HTERT RPE-1 (cell line): Measurements from ENCODE around the gene STK17B.

Experiments used
- in situ Hi-C: fragments of 300-500 bp; cut with MboI; formaldehyde crosslinking; loops from 4 replicates; pipeline ENCODE4 v1.14.3; 2020; ENCODE audit warnings: low sequenced_read_pairs

The STK17B gene

GRCh38 chr2:196184921-196185320, 13.5 kb upstream of the STK17B start:
- in situ Hi-C loops: no loop called here

GRCh38 chr2:196183528-196184231, 12.3 kb upstream of the STK17B start:
- in situ Hi-C loops: no loop called here

GRCh38 chr2:196183172-196183473, 11.7 kb upstream of the STK17B start:
- in situ Hi-C loops: no loop called here

- in situ Hi-C loops: no loop called here
These were observed 11.2 kb upstream of the STK17B start for GRCh38 chr2:196182439-196183171.

DNA sequence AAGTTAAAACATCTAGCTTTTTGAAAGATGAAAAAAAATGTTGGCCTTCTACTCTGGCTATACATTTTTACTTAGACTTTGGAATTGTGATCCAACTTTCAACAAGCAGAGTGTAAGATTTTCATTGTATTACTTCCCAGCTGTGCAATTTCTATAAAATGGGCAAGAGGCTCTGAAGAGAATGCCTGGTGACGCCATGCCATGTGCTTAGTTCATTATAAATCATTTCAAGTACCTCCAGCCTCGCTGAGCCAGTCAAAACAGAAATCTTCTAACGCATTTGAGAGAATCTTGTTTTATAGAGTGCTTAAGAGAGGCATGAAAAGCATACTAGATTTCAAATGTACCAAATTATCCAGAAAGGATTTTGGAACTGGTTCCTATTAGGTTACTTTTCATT, 10.1 kb upstream of the STK17B start:
- in situ Hi-C loops: no loop called here

DNA sequence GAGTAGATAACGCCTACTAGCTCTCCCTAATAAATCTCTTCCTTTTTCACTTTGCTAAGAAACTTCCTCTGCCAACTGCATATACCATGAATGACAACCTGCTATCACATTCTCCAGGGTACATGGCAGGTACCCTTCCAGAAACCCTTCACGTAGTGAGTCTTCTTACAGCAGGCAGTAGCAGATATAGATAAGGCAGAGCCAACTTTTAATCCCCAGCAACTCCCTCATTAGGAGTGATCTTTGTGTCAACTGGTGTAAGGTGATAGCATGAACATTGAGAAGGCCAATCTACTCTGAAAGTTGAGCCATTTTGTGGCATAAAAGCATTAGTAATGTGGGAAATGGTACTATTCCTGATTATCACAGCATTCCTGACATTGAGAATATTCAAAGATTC, 5.7 kb upstream of the STK17B start:
- in situ Hi-C loops: no loop called here

DNA sequence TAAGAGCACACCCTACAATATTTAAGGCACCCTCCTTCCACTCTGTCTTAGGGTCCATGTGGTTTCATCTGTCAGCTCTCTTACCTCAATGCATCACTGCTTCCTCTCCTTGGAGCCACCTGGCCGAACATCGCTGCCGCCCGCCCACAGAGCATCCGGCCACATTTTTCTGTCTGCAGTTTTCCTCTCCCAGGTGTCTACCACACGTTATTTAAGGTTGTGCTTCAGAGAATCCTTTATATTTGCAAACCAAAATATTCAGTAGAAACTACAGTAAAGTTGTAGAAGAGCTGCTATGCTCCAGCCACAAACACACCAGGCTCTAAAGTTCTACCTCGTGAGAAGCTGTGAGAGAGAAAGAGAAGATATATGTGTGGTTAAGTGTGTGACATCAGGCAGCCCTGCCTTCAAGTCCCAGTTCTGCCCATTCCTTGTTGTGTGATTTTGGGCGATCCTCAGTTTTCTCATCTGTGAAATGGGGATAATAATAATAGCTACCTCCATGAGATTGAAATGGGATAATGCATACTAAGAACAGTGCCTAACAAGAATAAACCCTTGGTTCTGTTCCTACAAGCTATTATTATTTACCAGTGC, 4.9 kb upstream of the STK17B start:
- in situ Hi-C loops: no loop called here

DNA sequence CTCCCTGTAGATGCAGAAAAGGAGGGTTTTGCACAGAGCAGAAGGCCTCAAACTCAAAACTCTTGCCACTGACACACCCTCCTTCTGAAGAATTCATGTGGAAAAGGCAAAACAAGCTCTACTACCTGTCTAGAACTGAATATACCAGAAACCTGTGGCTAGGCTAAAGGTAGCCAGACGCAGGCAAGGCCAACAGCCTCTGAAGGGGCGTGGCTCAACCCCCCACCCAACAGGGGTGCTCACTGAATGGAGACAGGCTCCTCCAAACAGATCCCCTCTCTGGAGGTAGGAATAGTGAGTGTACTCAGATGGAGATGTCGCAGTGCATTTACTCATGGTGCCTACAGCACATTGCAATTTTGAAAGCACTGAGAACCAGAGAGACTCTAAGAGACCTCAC, 3.0 kb upstream of the STK17B start:
- in situ Hi-C loops: no loop called here

- in situ Hi-C loops: no loop called here
These were observed 2.1 kb upstream of the STK17B start for GRCh38 chr2:196173505-196173904.

GRCh38 chr2:196172951-196173350, 1.6 kb upstream of the STK17B start:
- in situ Hi-C loops: no loop called here

DNA sequence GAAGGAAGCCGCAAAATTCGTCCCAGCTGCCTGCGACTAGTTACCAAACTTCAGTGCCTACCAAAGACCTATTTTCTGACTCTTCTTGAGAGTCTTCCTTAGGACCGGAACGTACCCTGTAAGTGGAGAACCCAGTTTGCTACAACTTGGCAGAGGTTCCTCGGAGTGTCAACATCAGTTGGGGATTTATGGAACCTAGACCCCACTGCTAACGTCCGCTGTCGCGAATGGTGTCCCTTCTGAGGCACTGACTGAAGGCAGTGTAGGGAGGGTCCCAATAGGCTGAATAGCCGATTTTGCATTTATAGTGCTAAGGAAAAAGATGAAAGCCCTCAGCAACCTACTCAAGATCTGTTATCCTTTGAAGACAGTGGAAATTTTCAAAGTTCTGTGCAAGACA, 568 bp upstream of the STK17B start:
- in situ Hi-C loops: no loop called here

DNA sequence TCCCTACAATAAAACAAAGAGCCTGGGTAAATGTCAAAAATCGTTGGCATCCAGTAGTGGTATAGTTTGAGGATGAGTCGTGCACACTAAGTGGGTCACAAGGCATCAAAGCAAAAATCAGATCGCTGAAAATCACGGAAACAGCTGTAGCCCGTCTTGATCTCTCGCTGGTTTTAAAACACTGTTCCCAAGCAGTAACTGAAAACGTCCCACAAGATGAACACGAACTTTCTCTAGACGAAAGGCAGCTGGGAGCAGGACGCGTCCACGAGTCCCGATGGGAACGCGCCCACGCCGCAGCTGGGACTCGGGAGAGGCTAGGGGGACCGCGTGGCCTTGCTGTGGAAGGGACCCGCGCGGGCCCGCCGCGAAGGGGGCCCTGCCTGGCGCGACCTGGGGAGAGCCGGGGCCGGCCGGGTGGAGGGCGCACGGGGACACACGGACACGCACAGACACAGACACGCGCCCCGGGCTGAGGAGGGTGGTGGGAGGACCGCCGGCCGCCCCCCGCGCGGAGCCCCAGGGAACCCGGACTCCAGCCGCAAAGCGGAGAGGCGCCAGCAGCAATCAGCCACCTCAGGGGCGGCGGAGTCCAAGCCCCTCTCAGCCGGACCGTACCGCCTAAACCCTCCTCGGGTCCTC, 651 bp downstream of the STK17B start:
- in situ Hi-C loops: no loop called here

DNA sequence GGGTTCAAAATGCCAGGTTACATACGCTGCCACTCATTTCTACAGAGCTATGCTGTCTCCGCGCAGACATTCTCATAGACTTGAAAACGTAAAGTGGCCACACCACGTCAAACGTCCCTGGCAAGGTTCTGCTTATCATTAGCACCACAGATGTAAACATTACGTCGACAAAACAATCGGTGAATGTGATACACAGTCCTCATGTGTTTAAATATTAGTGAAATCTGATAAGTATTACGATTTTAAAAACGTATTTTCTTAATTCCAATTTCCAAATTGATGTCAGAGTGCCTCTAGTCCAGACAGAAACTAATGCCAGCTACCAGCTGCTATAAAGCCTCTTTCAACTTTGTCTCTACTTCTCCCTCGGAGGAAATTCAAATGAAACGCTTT, 1.2 kb downstream of the STK17B start:
- in situ Hi-C loops: no loop called here

DNA sequence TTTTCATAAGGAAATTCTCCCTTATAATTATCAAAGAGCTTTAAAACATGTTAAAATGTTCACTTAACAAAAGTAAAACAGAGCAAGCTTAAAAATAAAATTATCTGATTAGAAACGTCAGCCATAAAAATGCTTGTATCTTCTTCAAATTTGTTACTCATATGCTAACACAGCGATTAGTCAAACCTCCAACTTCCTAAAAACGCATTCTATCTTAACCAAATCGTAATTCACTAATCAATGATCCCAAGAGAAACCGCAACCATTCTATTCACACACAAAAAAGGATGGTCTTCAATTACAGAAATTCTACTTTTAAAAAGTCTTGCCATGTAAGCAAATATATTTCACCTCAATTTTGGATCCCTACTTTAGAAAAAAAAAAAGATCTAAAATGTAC, 1.9 kb downstream of the STK17B start:
- in situ Hi-C loops: no loop called here

DNA sequence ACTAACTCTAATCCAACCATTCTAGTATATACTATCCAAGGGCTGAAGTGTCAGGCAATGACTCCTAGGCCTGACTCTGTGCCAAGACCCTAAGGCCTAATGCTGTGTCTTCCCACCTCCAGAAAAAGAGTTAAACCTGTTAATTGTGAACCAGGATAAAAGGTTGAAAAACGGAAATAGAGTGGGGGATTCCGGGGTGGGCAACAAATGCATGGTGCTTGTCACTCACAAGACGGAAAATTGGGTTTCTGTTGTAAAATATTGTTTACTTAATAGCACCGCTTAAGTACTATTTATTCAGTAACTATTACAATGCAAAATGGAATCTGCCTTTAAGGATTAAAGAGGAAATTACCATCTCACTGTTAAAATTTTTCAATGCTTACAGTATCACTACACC, 3.2 kb downstream of the STK17B start:
- in situ Hi-C loops: no loop called here

- in situ Hi-C loops: no loop called here
These were observed 3.7 kb downstream of the STK17B start for GRCh38 chr2:196167666-196168065.

DNA sequence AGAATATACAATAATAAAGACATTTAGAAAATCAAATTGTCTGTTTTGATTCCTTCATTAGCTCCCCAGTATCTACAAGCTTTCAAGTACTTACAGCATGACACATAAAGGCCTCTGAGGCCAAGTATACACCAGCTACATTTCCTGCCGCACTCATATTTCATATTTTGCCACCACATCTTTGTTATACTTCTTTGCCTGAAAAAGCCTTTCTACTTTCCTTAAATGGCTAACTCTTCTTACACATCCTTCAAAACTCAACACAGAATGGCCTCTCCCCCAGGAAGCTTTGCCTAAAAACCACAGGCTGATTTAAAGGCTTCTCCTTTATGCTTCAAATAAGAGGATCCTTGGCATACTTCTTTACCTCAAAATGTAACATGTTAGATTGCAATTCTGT, 4.5 kb downstream of the STK17B start:
- in situ Hi-C loops: no loop called here

GRCh38 chr2:196165016-196165415, 6.4 kb downstream of the STK17B start:
- in situ Hi-C loops: no loop called here

GRCh38 chr2:196163285-196163684, 8.1 kb downstream of the STK17B start:
- in situ Hi-C loops: no loop called here

- in situ Hi-C loops: no loop called here
These were observed 8.7 kb downstream of the STK17B start for GRCh38 chr2:196162586-196163175.

GRCh38 chr2:196160946-196161345, 10.4 kb downstream of the STK17B start:
- in situ Hi-C loops: no loop called here

- in situ Hi-C loops: no loop called here
These were observed 11.3 kb downstream of the STK17B start for GRCh38 chr2:196160101-196160500.
